NCI-H2227 (cell line): Measurements from ENCODE around the gene DCDC1.

Experiments
- DNase-seq: peaks from one replicate; lab custom pipeline; 2025; ENCODE audit not compliant: unreplicated experiment; lab: John Stamatoyannopoulos, UW

The DCDC1 gene

GRCh38 chr11:31237819-31238760 is 131.4 kb downstream of the DCDC1 start:
- DNase-seq: no peak

GRCh38 chr11:31236143-31236542 is 133.4 kb downstream of the DCDC1 start:
- DNase-seq: peak; percentile 19

- DNase-seq: peak; percentile 6
These were observed 136.1 kb downstream of the DCDC1 start for GRCh38 chr11:31233425-31233824.

GRCh38 chr11:31231601-31232000 is 137.9 kb downstream of the DCDC1 start:
- DNase-seq: no peak

GRCh38 chr11:31218847-31219246 is 150.7 kb downstream of the DCDC1 start:
- no peak for DNase-seq

- DNase-seq: no peak
These were observed 155.2 kb downstream of the DCDC1 start for GRCh38 chr11:31214372-31214771.

- DNase-seq: no peak
These were observed 170.2 kb downstream of the DCDC1 start for GRCh38 chr11:31199378-31199777.

GRCh38 chr11:31173926-31174680 is 195.4 kb downstream of the DCDC1 start:
- DNase-seq: no peak

- peak; percentile 94 for DNase-seq
These were observed 208.8 kb downstream of the DCDC1 start for GRCh38 chr11:31160504-31161422.

- no peak for DNase-seq
These were observed 218.7 kb downstream of the DCDC1 start for GRCh38 chr11:31150841-31151240.

- no peak for DNase-seq
These were observed 219.5 kb downstream of the DCDC1 start for GRCh38 chr11:31150011-31150410.

GRCh38 chr11:31141789-31142188 is 227.8 kb downstream of the DCDC1 start:
- peak; percentile 31 for DNase-seq

GRCh38 chr11:31139479-31139878 is 230.1 kb downstream of the DCDC1 start:
- no peak for DNase-seq

- DNase-seq: no peak
These were observed 236.8 kb downstream of the DCDC1 start for GRCh38 chr11:31132531-31133421.

GRCh38 chr11:31131760-31132159 is 237.8 kb downstream of the DCDC1 start:
- no peak for DNase-seq

GRCh38 chr11:31127290-31127689 is 242.2 kb downstream of the DCDC1 start:
- DNase-seq: peak; percentile 73

GRCh38 chr11:31120428-31120827 is 249.1 kb downstream of the DCDC1 start:
- DNase-seq: no peak

- DNase-seq: no peak
These were observed 251.0 kb downstream of the DCDC1 start for GRCh38 chr11:31118566-31118965.

- DNase-seq: no peak
These were observed 252.5 kb downstream of the DCDC1 start for GRCh38 chr11:31117038-31117437.

- no peak for DNase-seq
These were observed 255.1 kb downstream of the DCDC1 start for GRCh38 chr11:31114442-31114841.
